Activated naive CD4-positive, alpha-beta T cell treated with anti-CD3 and anti-CD28 coated beads, Interleukin-2, amount 50 U/mL, for 72 hours (primary cell): Measurements from ENCODE around the gene GJA4. TPM values are rescaled to one million over a fixed set of nuclear protein-coding genes. Genes with fewer than 3 reads are reported as not detected.
"Not testable (repeated sequence)": the region's sequence is repeated elsewhere in the genome, so short reads cannot be mapped to it uniquely, and the experiment has no call there.

Experiments used
- ATAC-seq, 2 donors: fragments of 150-1000 bp; cut with Tn5 transposase; 2 replicates each; pipeline ENCODE4 v1.10.0; 2021; ENCODE audit warnings: mild to moderate bottlenecking in 2 of 2, moderate library complexity in 2 of 2
- DNase-seq, 2 donors: peaks; one replicate each; pipeline ENCODE4 v3.0.0; 2021 to 2022; ENCODE audit warnings: low spot score in 2 of 2
- H3K27ac Mint-ChIP-seq, 2 donors: one replicate each; pipeline ENCODE4 v1.8.0; 2022; ENCODE audit warnings: mild to moderate bottlenecking in 2 of 2, mixed read lengths in 2 of 2
- H3K36me3 Mint-ChIP-seq, 2 donors: one replicate each; pipeline ENCODE4 v1.8.0; 2022; ENCODE audit warnings: mixed read lengths in 2 of 2
- H3K9me3 Mint-ChIP-seq, 2 donors: one replicate each; pipeline ENCODE4 v1.8.0; 2022; ENCODE audit warnings: mixed read lengths in 2 of 2
- total RNA-seq, 2 donors: library from RNA; stranded (reverse); gene quantifications; one replicate each; pipeline ENCODE4 v1.2.3, GENCODE V29; 2022

Gene GJA4
- total RNA-seq, 2 donors from 2014 or later: 1.4 TPM; not detected in 1

GRCh38 chr1:34761776-34762307 is 31.0 kb upstream of the GJA4 start:
- Mint-ChIP-seq H3K27ac (no peak overlapping the region), H3K9me3 (no peaks in the 10 kb centered on the region), H3K36me3 (no peaks in the 10 kb centered on the region)
- DNase-seq (no peak), ATAC-seq (no peak)

GRCh38 chr1:34762474-34763141 is 30.2 kb upstream of the GJA4 start:
- ATAC-seq (no peak), DNase-seq (no peak)
- Mint-ChIP-seq H3K27ac (no peak overlapping the region), H3K9me3 (no peaks in the 10 kb centered on the region), H3K36me3 (no peaks in the 10 kb centered on the region)

GRCh38 chr1:34763142-34763781 is 29.5 kb upstream of the GJA4 start:
- ATAC-seq (no peak), DNase-seq (no peak)
- Mint-ChIP-seq H3K27ac (no peak overlapping the region), H3K36me3 (no peaks in the 10 kb centered on the region), H3K9me3 (no peaks in the 10 kb centered on the region)

- Mint-ChIP-seq H3K36me3 (no peaks in the 10 kb centered on the region), H3K9me3 (no peaks in the 10 kb centered on the region), H3K27ac (no peak overlapping the region)
- ATAC-seq: no peak
- no peak for DNase-seq
These were observed 23.9 kb upstream of the GJA4 start for GRCh38 chr1:34768856-34769255.

- ATAC-seq (no peak), DNase-seq (no peak)
- H3K9me3 Mint-ChIP-seq: no peaks in the 10 kb centered on the region
- no peaks in the 10 kb centered on the region for H3K36me3 Mint-ChIP-seq
- no peak overlapping the region for H3K27ac Mint-ChIP-seq
These were observed 21.8 kb upstream of the GJA4 start for GRCh38 chr1:34770891-34771504.

- Mint-ChIP-seq H3K27ac (no peak overlapping the region), H3K9me3 (no peaks in the 10 kb centered on the region), H3K36me3 (no peaks in the 10 kb centered on the region)
- ATAC-seq: no peak
- no peak for DNase-seq
These were observed 21.0 kb upstream of the GJA4 start for GRCh38 chr1:34771573-34772371.

GRCh38 chr1:34773114-34773513 is 19.7 kb upstream of the GJA4 start:
- not testable (repeated sequence) for DNase-seq, H3K27ac Mint-ChIP-seq, ATAC-seq

GRCh38 chr1:34774957-34775356 is 17.8 kb upstream of the GJA4 start:
- H3K9me3 Mint-ChIP-seq: no peaks in the 10 kb centered on the region
- no peak overlapping the region for H3K27ac Mint-ChIP-seq
- ATAC-seq (no peak), DNase-seq (no peak)
- no peaks in the 10 kb centered on the region for H3K36me3 Mint-ChIP-seq

More at GRCh38 chr1:34773114-34773513, 19.7 kb upstream of the GJA4 start:
- H3K9me3 Mint-ChIP-seq, H3K36me3 Mint-ChIP-seq: not testable (repeated sequence)

GRCh38 chr1:34776911-34777310 is 15.9 kb upstream of the GJA4 start:
- Mint-ChIP-seq H3K9me3 (no peaks in the 10 kb centered on the region), H3K36me3 (no peaks in the 10 kb centered on the region), H3K27ac (no peak overlapping the region)
- ATAC-seq (no peak), DNase-seq (no peak)

GRCh38 chr1:34777519-34778321 is 15.1 kb upstream of the GJA4 start:
- no peaks in the 10 kb centered on the region for H3K36me3 Mint-ChIP-seq
- ATAC-seq (no peak), DNase-seq (no peak)
- no peaks in the 10 kb centered on the region for H3K9me3 Mint-ChIP-seq
- H3K27ac Mint-ChIP-seq: no peak overlapping the region

GRCh38 chr1:34778381-34778780 is 14.4 kb upstream of the GJA4 start:
- Mint-ChIP-seq H3K27ac (no peak overlapping the region), H3K9me3 (no peaks in the 10 kb centered on the region), H3K36me3 (no peaks in the 10 kb centered on the region)
- ATAC-seq: no peak
- no peak for DNase-seq

- Mint-ChIP-seq H3K36me3 (no peaks in the 10 kb centered on the region), H3K27ac (no peak overlapping the region), H3K9me3 (no peaks in the 10 kb centered on the region)
- ATAC-seq (no peak), DNase-seq (no peak)
These were observed 13.8 kb upstream of the GJA4 start for GRCh38 chr1:34779005-34779404.

GRCh38 chr1:34779526-34779925 is 13.3 kb upstream of the GJA4 start:
- no peak overlapping the region for H3K27ac Mint-ChIP-seq
- no peak for DNase-seq
- no peaks in the 10 kb centered on the region for H3K9me3 Mint-ChIP-seq
- ATAC-seq: no peak
- no peaks in the 10 kb centered on the region for H3K36me3 Mint-ChIP-seq

GRCh38 chr1:34779962-34780361 is 12.8 kb upstream of the GJA4 start:
- no peak for ATAC-seq
- Mint-ChIP-seq H3K9me3 (no peaks in the 10 kb centered on the region), H3K27ac (no peak overlapping the region), H3K36me3 (no peaks in the 10 kb centered on the region)
- DNase-seq: no peak

GRCh38 chr1:34780528-34780927 is 12.3 kb upstream of the GJA4 start:
- H3K36me3 Mint-ChIP-seq: no peaks in the 10 kb centered on the region
- ATAC-seq (no peak), DNase-seq (no peak)
- no peaks in the 10 kb centered on the region for H3K9me3 Mint-ChIP-seq
- H3K27ac Mint-ChIP-seq: no peak overlapping the region
